Parathyroid adenoma (tissue), 2 donors: ENCODE data around the gene CD74.
"Not testable (repeated sequence)": the region's sequence is repeated elsewhere in the genome, so short reads cannot be mapped to it uniquely, and the experiment has no call there.

Source experiments
- H2AFZ ChIP-seq: fragments of 300-600 bp; sonication (generic); one replicate; pipeline ENCODE4 v1.7.0; 2017; ENCODE audit warnings: antibody characterized with exemption, mild to moderate bottlenecking
- H3K27ac ChIP-seq: fragments of 300-600 bp; sonication (generic); one replicate; pipeline ENCODE4 v1.7.0; 2017
- H3K27me3 ChIP-seq: fragments of 300-600 bp; sonication (generic); one replicate; pipeline ENCODE4 v1.7.0; 2017; ENCODE audit warnings: low read length; ENCODE audit not compliant: control insufficient read depth, insufficient read depth
- H3K36me3 ChIP-seq: fragments of 300-600 bp; sonication (generic); one replicate; pipeline ENCODE4 v1.7.0; 2017; ENCODE audit warnings: low read length; ENCODE audit not compliant: control insufficient read depth, insufficient read depth
- H3K4me1 ChIP-seq: fragments of 300-600 bp; sonication (generic); one replicate; pipeline ENCODE4 v1.7.0; 2017; ENCODE audit warnings: control low read depth
- H3K4me2 ChIP-seq: fragments of 300-600 bp; sonication (generic); one replicate; pipeline ENCODE4 v1.7.0; 2017; ENCODE audit warnings: low read length
- H3K4me3 ChIP-seq: fragments of 300-600 bp; sonication (generic); one replicate; pipeline ENCODE4 v1.7.0; 2017; ENCODE audit warnings: low read depth, low read length
- H3K79me2 ChIP-seq: fragments of 300-600 bp; sonication (generic); one replicate; pipeline ENCODE4 v1.7.0; 2017; ENCODE audit warnings: control low read depth
- H3K9ac ChIP-seq: fragments of 300-600 bp; sonication (generic); one replicate; pipeline ENCODE4 v1.7.0; 2017; ENCODE audit warnings: mild to moderate bottlenecking
- H3K9me3 ChIP-seq: fragments of 300-600 bp; sonication (generic); one replicate; pipeline ENCODE4 v1.7.0; 2017; ENCODE audit warnings: low read length; ENCODE audit not compliant: control insufficient read depth
- CTCF ChIP-seq: fragments of 300-600 bp; sonication (generic); IDR thresholded peaks from one replicate; pipeline ENCODE4 v1.7.0; 2017; ENCODE audit warnings: antibody characterized with exemption, mild to moderate bottlenecking
- donor health status: primary hyperparathyroidism.

The CD74 gene

DNA sequence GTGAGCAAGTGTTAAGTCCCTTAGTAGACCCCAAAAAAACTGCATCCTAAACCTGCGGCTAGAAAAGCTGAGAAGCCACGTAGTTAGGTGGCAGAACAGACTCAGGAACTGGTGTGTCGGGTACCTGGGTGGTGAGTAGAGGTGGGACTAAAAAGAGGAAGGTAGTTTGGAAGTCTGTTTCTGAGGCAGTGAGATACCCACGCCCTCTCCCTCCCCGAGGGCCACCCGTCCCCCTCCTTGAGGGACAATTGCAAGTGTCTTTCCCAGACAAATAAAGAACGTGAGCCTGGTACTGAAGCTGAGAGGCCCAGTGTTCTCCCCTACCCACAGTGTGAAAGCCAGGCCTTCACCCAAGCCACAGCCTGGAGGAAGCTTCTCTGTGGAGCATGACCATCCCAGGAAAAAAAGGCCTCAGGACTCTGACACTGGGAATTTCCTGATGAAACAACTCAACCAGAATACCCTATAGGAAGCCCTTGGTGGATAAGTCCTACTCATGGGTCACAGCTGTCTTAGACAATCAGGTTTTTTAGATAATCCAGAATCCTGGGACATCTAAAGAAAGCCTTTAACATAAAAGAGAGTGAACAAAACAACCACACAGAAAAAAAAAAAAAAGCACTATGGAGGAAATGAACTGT, 7.0 kb upstream of the CD74 start:
- H3K27me3 ChIP-seq = no peaks in the 10 kb centered on the region
- TF ChIP-seq CTCF = no peak
- H3K36me3 ChIP-seq = no peaks in the 10 kb centered on the region
- H3K27ac ChIP-seq = no peak overlapping the region
- H3K9me3 ChIP-seq = no peaks in the 10 kb centered on the region
- no peaks in the 10 kb centered on the region for H3K4me1 ChIP-seq
- H3K4me3 ChIP-seq = no peak overlapping the region
- H2AFZ ChIP-seq = no peak overlapping the region
- no peak overlapping the region for H3K4me2 ChIP-seq
- no peaks in the 10 kb centered on the region for H3K79me2 ChIP-seq
- H3K9ac ChIP-seq = no peak overlapping the region

DNA sequence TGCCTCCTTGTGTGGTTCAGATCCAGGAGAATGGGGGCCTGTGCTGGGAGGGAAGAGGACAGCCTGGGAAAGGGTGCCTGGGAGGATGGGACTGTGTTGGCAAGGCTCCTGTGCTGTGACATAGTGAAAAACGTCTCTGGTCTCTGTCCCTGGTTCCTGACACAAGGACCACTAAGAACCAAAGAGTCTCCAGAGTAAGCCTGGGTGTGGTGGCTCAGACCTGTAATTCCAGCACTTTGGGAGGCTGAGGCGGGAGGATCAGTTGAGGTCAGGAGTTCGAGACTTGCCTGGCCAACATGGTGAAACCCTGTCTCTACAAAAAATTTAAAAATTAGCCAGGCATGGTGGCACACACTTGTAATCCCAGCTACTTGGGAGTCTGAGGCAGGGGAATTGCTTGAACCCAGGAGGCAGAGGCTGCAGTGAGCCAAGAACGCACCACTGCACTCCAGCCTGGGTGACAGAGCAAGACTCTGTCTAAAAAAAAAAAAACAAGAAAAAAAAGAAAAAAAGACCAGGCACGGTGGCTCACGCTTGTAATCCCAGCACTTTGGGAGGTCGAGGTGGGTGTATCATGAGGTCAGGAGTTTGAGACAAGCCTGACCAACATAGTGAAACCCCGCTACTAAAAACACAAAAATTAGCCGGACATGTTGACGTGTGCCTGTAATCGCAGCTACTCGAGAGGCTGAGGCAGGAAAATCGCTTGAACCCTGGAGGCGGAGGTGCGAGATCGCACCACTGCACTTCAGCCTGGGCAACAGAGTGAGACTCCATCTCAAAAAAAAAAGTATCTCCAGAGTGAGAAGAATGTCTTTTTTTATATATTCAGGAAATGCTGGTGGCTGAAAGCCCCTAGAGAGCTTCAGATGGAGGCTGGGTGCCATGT, 1.4 kb upstream of the CD74 start:
- not testable (repeated sequence) for H3K4me3 ChIP-seq, H3K27me3 ChIP-seq, H3K9me3 ChIP-seq

GRCh38 chr5:150413176-150413901, 629 bp upstream of the CD74 start:
- TF ChIP-seq CTCF = no peak
- Histone ChIP-seq H3K27me3 (no peaks in the 10 kb centered on the region), H3K36me3 (no peaks in the 10 kb centered on the region), H3K4me1 (peaks cover 13% of the 10 kb centered on the region), H3K4me2 (peak overlapping the region; percentile 82), H3K27ac (peak overlapping the region; percentile 78), H2AFZ (peak overlapping the region; percentile 84), H3K9me3 (no peaks in the 10 kb centered on the region), H3K9ac (no peak overlapping the region), H3K79me2 (no peaks in the 10 kb centered on the region), H3K4me3 (peak overlapping the region; percentile 66)

More for the DNA sequence above, 1.4 kb upstream of the CD74 start:
- H2AFZ ChIP-seq = peak overlapping the region; percentile 84
- peak overlapping the region; percentile 78 for H3K27ac ChIP-seq
- not testable (repeated sequence) for H3K79me2 ChIP-seq, H3K36me3 ChIP-seq, H3K4me2 ChIP-seq, H3K9ac ChIP-seq
- H3K4me1 ChIP-seq = peaks cover 13% of the 10 kb centered on the region

- TF ChIP-seq CTCF = no peak
- no peak overlapping the region for H3K9ac ChIP-seq
- H3K4me2 ChIP-seq = peak overlapping the region; percentile 46
- peak overlapping the region; percentile 78 for H3K27ac ChIP-seq
- peak overlapping the region; percentile 66 for H3K4me3 ChIP-seq
- H2AFZ ChIP-seq = no peak overlapping the region
- H3K79me2 ChIP-seq = no peaks in the 10 kb centered on the region
- no peaks in the 10 kb centered on the region for H3K36me3 ChIP-seq
- H3K9me3 ChIP-seq = no peaks in the 10 kb centered on the region
- peaks cover 13% of the 10 kb centered on the region for H3K4me1 ChIP-seq
- H3K27me3 ChIP-seq = no peaks in the 10 kb centered on the region
Observed at GRCh38 chr5:150411245-150411979, 1.3 kb downstream of the CD74 start.
